ENCODE results near the gene MAP3K1. TPM values are rescaled to one million over a fixed set of nuclear protein-coding genes. Genes with fewer than 3 reads are reported as not detected.
A peak's percentile ranks its signal among the peaks of the same experiment; 100 is the strongest.
"Not testable (repeated sequence)": the region's sequence is repeated elsewhere in the genome, so short reads cannot be mapped to it uniquely, and the experiment has no call there.

Gene MAP3K1
- total RNA-seq, result 10 to 100 TPM in 1 of 2 donors, 1 to 10 TPM in 1; 8.9 to 19.0 TPM

DNA sequence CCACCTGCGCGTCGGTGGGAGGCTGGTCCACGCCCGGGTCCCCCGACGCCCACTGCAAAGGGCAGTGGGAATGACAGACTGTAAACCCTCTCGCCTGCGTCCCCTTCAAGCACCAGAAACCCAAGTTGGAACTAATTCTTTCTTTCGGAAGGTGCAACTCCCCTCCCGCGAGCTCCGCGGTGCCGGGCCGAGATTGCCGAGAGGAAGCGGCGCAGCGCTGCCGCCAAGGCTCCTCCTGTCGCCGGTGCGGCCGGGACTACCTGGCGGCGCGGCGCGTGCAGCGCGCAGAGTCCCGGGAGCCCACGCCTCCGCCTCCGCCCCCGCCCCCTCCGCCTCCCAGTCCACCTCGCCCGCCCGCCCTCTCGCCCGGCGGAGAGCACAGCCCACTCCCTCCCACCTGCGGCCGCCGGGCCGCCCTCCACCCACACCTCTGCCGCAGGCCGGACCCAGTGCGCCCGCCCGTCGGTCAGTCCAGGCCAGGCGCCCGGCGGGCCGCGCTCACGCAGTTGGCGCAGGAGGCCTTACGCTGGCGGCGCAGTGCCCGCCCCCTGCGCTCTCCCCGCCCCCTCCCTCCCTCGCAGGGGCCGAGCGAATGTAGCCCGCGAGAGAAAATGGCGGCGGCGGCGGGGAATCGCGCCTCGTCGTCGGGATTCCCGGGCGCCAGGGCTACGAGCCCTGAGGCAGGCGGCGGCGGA lies at the start of gene MAP3K1:
Gene MAP3K1 (plus strand): TSS at position 587 of the 695 bp plus-strand sequence. CDS start 25 bp downstream, at position 612.
- DNase-seq (ENCODE audit: low spot score) (no peak), ATAC-seq (ENCODE audit: insufficient number of reproducible peaks, low FRiP score, low read depth) (peak; percentile 51)
- Histone ChIP-seq H3K36me3 (no peaks in the 10 kb centered on the region), H3K9me3 (no peaks in the 10 kb centered on the region), H3K4me1 (ENCODE audit: control insufficient read depth in 1 of 2, low read depth in 2 of 2) (peaks cover 16 to 32% of the 10 kb centered on the region in 2 donors), H3K27ac (peak within 1 kb of the TSS; percentile 84 to 89), H3K27me3 (replicated peaks; ENCODE audit: insufficient read depth) (no peaks in the 10 kb centered on the region), H3K4me3 (peak within 1 kb of the TSS; percentile 95)
- TF ChIP-seq, protein P1, sequence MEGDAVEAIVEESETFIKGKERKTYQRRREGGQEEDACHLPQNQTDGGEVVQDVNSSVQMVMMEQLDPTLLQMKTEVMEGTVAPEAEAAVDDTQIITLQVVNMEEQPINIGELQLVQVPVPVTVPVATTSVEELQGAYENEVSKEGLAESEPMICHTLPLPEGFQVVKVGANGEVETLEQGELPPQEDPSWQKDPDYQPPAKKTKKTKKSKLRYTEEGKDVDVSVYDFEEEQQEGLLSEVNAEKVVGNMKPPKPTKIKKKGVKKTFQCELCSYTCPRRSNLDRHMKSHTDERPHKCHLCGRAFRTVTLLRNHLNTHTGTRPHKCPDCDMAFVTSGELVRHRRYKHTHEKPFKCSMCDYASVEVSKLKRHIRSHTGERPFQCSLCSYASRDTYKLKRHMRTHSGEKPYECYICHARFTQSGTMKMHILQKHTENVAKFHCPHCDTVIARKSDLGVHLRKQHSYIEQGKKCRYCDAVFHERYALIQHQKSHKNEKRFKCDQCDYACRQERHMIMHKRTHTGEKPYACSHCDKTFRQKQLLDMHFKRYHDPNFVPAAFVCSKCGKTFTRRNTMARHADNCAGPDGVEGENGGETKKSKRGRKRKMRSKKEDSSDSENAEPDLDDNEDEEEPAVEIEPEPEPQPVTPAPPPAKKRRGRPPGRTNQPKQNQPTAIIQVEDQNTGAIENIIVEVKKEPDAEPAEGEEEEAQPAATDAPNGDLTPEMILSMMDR (IDR thresholded peaks at IDR 0.05), result no peak

DNA sequence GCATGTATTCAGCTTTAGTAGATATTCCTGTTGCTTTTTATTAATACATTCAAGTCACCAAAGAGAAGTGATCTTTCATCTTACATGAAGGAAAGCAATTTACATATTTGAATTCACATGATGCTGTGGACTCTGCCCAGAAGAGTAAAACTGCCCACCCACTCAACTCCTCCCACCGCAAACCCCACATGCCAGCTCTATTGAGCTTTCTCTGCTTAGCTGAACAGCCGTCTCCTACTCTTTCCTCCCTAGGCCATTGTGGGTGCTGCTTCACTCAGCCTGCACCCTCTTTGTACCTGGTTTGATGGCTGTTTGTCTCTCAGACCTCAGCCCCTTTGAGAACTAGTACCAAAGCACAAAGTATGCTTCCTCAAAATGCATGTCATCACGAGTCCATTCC lies 48.4 kb upstream of the MAP3K1 start:
- H3K9me3 ChIP-seq, result no peaks in the 10 kb centered on the region
- no peak overlapping the region for H3K27ac ChIP-seq
- DNase-seq (ENCODE audit: low spot score) (no peak), ATAC-seq (ENCODE audit: insufficient number of reproducible peaks, low FRiP score, low read depth) (no peak)
- no peaks in the 10 kb centered on the region for H3K27me3 ChIP-seq (replicated peaks; ENCODE audit: insufficient read depth)
- H3K4me1 ChIP-seq (ENCODE audit: control insufficient read depth in 1 of 2, low read depth in 2 of 2), result no peaks in the 10 kb centered on the region
- no peaks in the 10 kb centered on the region for H3K36me3 ChIP-seq
- TF ChIP-seq, protein P1 (IDR thresholded peaks at IDR 0.05), result no peak
- H3K4me3 ChIP-seq, result no peak overlapping the region

DNA sequence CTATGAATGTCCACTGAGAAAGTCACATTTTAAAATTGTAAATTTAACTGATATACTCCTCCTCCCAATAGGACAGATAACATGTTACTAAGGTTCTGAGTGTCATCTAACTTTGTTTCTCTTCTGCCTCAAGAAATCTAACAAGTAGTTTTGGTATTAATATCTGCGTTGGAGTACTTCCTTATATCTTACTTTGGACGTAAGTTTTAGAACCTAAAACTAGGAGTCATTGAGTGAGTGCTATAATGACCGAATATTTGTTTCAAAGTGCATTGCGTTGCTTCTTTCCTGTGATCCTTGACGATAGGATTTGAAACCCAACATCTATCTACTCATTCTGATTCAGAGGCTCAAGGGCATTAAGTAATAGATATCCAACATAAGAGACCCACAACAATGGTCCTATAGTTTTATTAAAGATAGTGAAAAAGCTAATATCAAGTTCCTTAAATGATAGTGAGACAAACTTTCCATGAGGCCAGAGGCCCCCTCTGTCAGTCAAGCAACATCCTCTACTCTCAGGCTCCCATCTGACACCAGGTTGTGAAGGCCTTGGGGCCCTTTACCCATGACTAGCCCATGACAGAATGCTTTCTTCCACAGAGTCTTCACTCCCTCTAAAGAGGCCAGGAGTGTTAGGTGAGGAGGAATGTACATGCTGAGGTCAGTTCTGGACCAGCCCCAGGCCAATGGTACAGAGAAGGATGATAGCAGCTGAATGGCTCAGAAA lies 45.3 kb upstream of the MAP3K1 start:
- no peaks in the 10 kb centered on the region for H3K4me1 ChIP-seq (ENCODE audit: control insufficient read depth in 1 of 2, low read depth in 2 of 2)
- no peak overlapping the region for H3K27ac ChIP-seq
- no peaks in the 10 kb centered on the region for H3K9me3 ChIP-seq
- no peaks in the 10 kb centered on the region for H3K27me3 ChIP-seq (replicated peaks; ENCODE audit: insufficient read depth)
- no peak for DNase-seq (ENCODE audit: low spot score)
- no peak overlapping the region for H3K4me3 ChIP-seq
- no peak for ATAC-seq (ENCODE audit: insufficient number of reproducible peaks, low FRiP score, low read depth)
- H3K36me3 ChIP-seq, result no peaks in the 10 kb centered on the region
- TF ChIP-seq, protein P1 (IDR thresholded peaks at IDR 0.05), result no peak

DNA sequence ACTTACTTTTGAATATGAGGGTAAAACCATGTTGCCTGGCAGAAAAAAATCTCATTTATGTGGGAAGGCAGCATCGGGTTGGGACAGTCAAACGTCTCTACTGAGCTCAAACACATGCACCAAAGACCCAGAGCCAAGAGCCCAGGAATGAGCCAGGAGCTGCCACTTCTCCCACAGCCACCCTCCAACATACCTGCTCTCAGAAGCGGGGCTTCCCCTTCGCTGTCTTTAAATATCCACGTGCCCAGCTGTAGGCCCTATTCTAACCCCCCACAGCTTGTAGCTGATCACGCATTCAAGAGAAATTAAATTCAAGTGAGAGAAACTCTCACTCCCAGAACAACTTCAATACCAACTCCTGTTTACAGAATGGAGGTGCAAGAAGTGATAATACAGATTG lies 42.6 kb upstream of the MAP3K1 start:
- no peak overlapping the region for H3K27ac ChIP-seq
- DNase-seq (ENCODE audit: low spot score), result no peak
- H3K36me3 ChIP-seq, result no peaks in the 10 kb centered on the region
- H3K27me3 ChIP-seq (replicated peaks; ENCODE audit: insufficient read depth), result no peaks in the 10 kb centered on the region
- no peaks in the 10 kb centered on the region for H3K9me3 ChIP-seq
- H3K4me3 ChIP-seq, result no peak overlapping the region
- TF ChIP-seq, protein P1 (IDR thresholded peaks at IDR 0.05), result no peak
- ATAC-seq (ENCODE audit: insufficient number of reproducible peaks, low FRiP score, low read depth), result no peak
- H3K4me1 ChIP-seq (ENCODE audit: control insufficient read depth in 1 of 2, low read depth in 2 of 2), result no peaks in the 10 kb centered on the region

DNA sequence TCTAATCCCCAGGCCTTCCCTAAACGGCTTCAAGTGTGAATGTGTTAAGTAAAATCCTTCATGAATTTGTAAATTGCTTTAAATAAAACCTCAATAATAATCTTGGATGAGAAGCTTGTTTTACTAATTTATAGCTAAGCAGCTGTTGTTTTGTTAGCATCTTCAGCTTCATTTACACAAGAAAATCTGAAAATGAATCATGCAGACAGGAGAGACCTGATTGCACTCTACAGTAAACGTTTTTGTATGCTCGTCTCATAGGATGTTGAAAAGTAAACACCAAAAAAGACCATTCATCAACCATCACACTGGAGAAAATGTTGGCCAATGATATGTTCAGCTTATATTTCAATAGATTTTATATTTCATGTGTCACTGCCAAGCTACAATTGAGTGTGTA lies 40.4 kb upstream of the MAP3K1 start:
- no peaks in the 10 kb centered on the region for H3K4me1 ChIP-seq (ENCODE audit: control insufficient read depth in 1 of 2, low read depth in 2 of 2)
- ATAC-seq (ENCODE audit: insufficient number of reproducible peaks, low FRiP score, low read depth) (no peak), DNase-seq (ENCODE audit: low spot score) (no peak)
- H3K9me3 ChIP-seq, result no peaks in the 10 kb centered on the region
- H3K36me3 ChIP-seq, result no peaks in the 10 kb centered on the region
- TF ChIP-seq, protein P1 (IDR thresholded peaks at IDR 0.05), result no peak
- H3K27ac ChIP-seq, result no peak overlapping the region
- H3K27me3 ChIP-seq (replicated peaks; ENCODE audit: insufficient read depth), result no peaks in the 10 kb centered on the region
- H3K4me3 ChIP-seq, result no peak overlapping the region

DNA sequence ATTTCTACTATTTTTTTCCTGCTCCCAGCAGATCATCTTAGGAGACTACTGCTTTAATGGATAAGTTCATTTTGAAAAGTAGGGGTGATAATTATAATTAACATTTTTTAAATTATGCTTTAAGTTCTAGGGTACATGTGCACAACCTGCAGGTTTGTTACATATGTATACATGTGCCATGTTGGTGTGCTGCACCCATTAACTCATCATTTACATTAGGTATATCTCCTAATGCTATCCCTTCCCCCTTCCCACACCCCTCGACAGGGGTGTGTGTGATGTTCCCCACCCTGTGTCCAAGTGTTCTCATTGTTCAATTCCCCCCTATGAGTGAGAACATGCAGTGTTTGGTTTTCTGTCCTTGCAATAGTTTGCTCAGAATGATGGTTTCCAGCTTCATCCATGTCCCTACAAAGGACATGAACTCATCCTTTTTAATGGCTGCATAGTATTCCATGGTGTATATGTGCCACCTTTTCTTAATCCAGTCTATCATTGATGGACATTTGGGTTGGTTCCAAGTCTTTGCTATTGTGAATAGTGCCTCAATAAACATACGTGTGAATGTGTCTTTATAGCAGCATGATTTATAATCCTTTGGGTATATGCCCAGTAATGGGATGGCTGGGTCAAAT lies 39.0 kb upstream of the MAP3K1 start:
- H3K27ac ChIP-seq; H3K4me1 ChIP-seq (ENCODE audit: control insufficient read depth in 1 of 2, low read depth in 2 of 2); H3K27me3 ChIP-seq (replicated peaks; ENCODE audit: insufficient read depth); H3K36me3 ChIP-seq; H3K9me3 ChIP-seq; ATAC-seq (ENCODE audit: insufficient number of reproducible peaks, low FRiP score, low read depth); H3K4me3 ChIP-seq; DNase-seq (ENCODE audit: low spot score): not testable (repeated sequence)

All from thoracic aorta (tissue), 2 donors.